ENCODE data around the gene RAB36.

Gene RAB36

DNA sequence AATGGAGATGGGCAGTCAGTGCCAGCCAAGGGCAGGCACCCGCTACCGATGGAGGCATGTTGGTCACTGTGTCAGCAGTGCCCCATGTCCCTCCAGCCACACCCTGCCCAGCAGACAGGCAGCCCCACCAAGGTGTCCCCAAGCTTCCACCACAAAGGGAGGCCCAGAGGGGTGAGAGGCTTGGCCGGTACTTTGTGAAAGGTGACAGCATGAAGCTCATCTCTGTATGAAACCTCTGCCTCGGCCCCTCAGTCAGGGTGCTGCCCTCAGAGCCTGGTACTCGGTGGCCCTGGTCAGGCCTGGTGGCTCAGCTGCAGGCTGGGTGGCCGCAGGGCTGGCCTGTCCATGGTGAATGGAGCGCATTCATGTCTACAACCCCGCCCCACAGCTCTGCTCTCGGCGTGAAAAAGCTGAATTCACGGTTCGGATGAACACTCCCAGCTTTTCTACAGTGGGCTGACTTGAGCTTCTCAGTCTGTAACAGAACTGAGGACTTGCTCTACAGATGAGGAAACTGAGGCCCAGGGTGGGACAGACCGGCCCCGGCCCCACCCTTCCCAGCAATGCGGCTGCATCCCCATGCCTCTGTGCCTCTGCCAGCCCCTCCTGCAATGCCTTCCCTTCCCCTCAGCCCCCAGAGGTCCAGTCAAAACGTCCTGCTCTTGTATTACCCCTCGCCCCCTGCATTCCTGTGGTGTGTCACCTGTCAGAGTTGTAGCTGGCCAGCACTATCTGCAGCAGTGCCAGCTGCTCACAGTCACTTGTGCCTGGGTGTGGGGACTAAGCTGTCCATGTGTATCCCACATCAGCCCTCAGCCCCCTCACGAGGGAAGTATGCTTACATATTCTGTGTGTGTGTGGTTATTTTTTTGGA is 31.2 kb upstream of the RAB36 start:
- Histone ChIP-seq H3K36me3 (ENCODE audit: control insufficient read depth in 4 of 4, insufficient read depth in 4 of 4, low read length in 3 of 4) (no peaks in the 10 kb centered on the region), H3K27me3 (replicated peaks in 2 of 5; ENCODE audit: control insufficient read depth in 4 of 5, insufficient read depth in 5 of 5, low read length in 4 of 5) (peaks cover 0 to 2% (median 0%) of the 10 kb centered on the region in 5 experiments), H3K4me3 (ENCODE audit: control insufficient read depth in 1 of 7, extremely low read depth in 1 of 7, insufficient read depth in 4 of 7, low read depth in 2 of 7, low read length in 6 of 7) (no peak overlapping the region), H3K4me1 (ENCODE audit: control extremely low read depth in 1 of 4, control insufficient read depth in 4 of 4, insufficient read depth in 4 of 4, low read length in 3 of 4) (peaks cover 0 to 4% (median 1%) of the 10 kb centered on the region in 4 experiments), H3K9me3 (ENCODE audit: control extremely low read depth in 1 of 5, control insufficient read depth in 4 of 5, insufficient read depth in 2 of 5, low read depth in 1 of 5, low read length in 4 of 5) (no peaks in the 10 kb centered on the region), H3K27ac (ENCODE audit: insufficient read depth in 1 of 2, low read depth in 1 of 2, low read length in 2 of 2, poor library complexity in 1 of 2, severe bottlenecking in 2 of 2) (no peak overlapping the region)
- CTCF ChIA-PET, result interaction anchor here (0.9 to 1.8 kb wide), 5 partner anchors 14 to 156 kb away, joined by 3 to 8 read pairs (median 5); no protein-coding TSS in a partner anchor
- POLR2A ChIA-PET, result no interaction called here
- DNase-seq, result no peak
- WGBS (ENCODE audit: insufficient coverage), result 93% methylated on average over 12 of the region's 18 CpGs

DNA sequence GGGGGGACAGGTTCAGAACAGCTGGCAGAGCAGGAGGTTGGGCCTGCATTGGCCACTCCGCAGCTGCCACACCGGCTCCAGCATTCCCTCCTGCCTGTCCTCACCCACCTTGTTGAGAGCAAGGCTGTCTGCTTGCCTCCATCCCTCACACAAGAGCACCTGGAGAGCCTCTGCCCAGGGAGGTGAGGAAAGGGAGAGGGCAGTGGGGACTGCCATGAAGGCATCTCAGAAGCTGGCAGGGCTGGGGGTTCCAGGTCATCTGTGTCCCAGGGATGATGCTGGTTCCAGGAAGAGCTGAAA is 30.6 kb upstream of the RAB36 start:
- POLR2A ChIA-PET, result no interaction called here
- DNase-seq, result no peak
- no peak overlapping the region for H3K4me3 ChIP-seq (ENCODE audit: control insufficient read depth in 1 of 7, extremely low read depth in 1 of 7, insufficient read depth in 4 of 7, low read depth in 2 of 7, low read length in 6 of 7)
- CTCF ChIA-PET, result interaction anchor here (0.8 to 1.6 kb wide), 3 partner anchors 12 to 155 kb away, joined by 3 to 8 read pairs (median 3); no protein-coding TSS in a partner anchor
- H3K27ac ChIP-seq (ENCODE audit: insufficient read depth in 1 of 2, low read depth in 1 of 2, low read length in 2 of 2, poor library complexity in 1 of 2, severe bottlenecking in 2 of 2), result no peak overlapping the region
- H3K36me3 ChIP-seq (ENCODE audit: control insufficient read depth in 4 of 4, insufficient read depth in 4 of 4, low read length in 3 of 4), result no peaks in the 10 kb centered on the region
- WGBS (ENCODE audit: insufficient coverage), result no CpG with 5 or more reads among the region's 2 CpGs
- no peaks in the 10 kb centered on the region for H3K9me3 ChIP-seq (ENCODE audit: control extremely low read depth in 1 of 5, control insufficient read depth in 4 of 5, insufficient read depth in 2 of 5, low read depth in 1 of 5, low read length in 4 of 5)
- peaks cover 0 to 2% (median 0%) of the 10 kb centered on the region in 5 experiments for H3K27me3 ChIP-seq (replicated peaks in 2 of 5; ENCODE audit: control insufficient read depth in 4 of 5, insufficient read depth in 5 of 5, low read length in 4 of 5)
- peaks cover 0 to 7% (median 5%) of the 10 kb centered on the region in 4 experiments for H3K4me1 ChIP-seq (ENCODE audit: control extremely low read depth in 1 of 4, control insufficient read depth in 4 of 4, insufficient read depth in 4 of 4, low read length in 3 of 4)

DNA sequence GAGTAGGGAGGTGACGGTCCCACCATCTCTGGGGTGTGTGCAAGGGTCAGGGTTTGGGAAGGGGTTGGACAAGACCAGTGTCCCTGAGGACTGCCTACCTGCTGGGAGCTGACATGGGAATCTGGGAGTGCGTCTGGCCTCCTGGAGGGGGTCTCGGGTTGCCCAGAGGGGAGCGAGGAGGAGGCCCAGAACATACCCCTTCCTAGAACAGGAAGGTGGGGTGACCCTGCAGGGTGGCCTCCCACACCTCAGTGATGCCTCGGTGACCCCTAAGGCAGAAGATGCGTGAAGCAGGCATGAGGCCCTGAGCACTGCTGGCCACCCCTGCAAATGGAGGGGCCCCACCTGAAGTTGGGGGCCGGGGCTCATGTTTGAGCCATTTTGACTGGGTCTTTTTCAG is 29.9 kb upstream of the RAB36 start:
- Histone ChIP-seq H3K4me3 (ENCODE audit: control insufficient read depth in 1 of 7, extremely low read depth in 1 of 7, insufficient read depth in 4 of 7, low read depth in 2 of 7, low read length in 6 of 7) (no peak overlapping the region), H3K27ac (ENCODE audit: insufficient read depth in 1 of 2, low read depth in 1 of 2, low read length in 2 of 2, poor library complexity in 1 of 2, severe bottlenecking in 2 of 2) (no peak overlapping the region), H3K4me1 (ENCODE audit: control extremely low read depth in 1 of 4, control insufficient read depth in 4 of 4, insufficient read depth in 4 of 4, low read length in 3 of 4) (peaks cover 0 to 11% (median 5%) of the 10 kb centered on the region in 4 experiments), H3K36me3 (ENCODE audit: control insufficient read depth in 4 of 4, insufficient read depth in 4 of 4, low read length in 3 of 4) (no peaks in the 10 kb centered on the region), H3K27me3 (replicated peaks in 2 of 5; ENCODE audit: control insufficient read depth in 4 of 5, insufficient read depth in 5 of 5, low read length in 4 of 5) (peaks cover 0 to 2% (median 0%) of the 10 kb centered on the region in 5 experiments), H3K9me3 (ENCODE audit: control extremely low read depth in 1 of 5, control insufficient read depth in 4 of 5, insufficient read depth in 2 of 5, low read depth in 1 of 5, low read length in 4 of 5) (no peaks in the 10 kb centered on the region)
- WGBS (ENCODE audit: insufficient coverage), result 92% methylated on average over 3 of the region's 7 CpGs
- no peak for DNase-seq
- CTCF ChIA-PET, result interaction anchor here (0.8 to 1.6 kb wide), 3 partner anchors 12 to 156 kb away, joined by 3 to 8 read pairs (median 3); no protein-coding TSS in a partner anchor
- POLR2A ChIA-PET, result no interaction called here

DNA sequence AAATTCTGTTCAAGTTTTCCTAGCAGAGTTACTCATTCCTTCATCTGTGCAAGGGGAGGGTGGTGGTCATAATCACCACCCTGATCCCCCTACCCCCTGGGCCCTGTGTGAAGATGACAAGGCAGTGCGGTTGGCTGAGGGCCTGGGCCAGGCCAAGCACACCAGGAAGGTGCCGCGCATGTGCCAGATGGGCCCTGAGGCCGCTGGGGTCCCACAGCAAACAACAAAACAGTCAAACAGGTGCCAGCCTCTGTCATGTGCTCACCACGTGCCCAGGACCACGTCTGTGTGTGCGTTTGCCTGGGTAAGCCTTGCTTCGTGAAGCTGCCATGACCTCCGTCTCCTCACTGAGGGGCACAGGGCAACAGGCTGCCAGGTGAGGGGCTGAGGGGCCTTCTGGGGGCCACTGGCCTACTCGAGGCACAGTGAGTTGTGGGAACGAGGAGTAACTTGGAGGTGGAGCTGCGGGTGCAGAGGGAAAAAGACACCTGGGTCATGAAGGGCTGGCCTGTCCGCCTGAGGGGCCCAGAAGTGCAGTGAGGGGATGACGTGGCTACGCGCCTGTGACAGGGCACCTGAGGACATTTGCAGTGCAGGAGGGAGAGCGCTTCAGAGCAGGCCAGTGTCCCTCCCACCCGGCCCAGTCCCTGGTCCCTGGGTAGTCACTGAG is 29.3 kb upstream of the RAB36 start:
- CTCF ChIA-PET, result interaction anchor here (0.7 to 1.3 kb wide), 2 partner anchors 9 to 158 kb away, joined by 3 read pairs; no protein-coding TSS in a partner anchor
- no peak for DNase-seq
- 88% methylated on average over 17 of the region's 18 CpGs for WGBS (ENCODE audit: insufficient coverage)
- Histone ChIP-seq H3K4me3 (ENCODE audit: control insufficient read depth in 1 of 7, extremely low read depth in 1 of 7, insufficient read depth in 4 of 7, low read depth in 2 of 7, low read length in 6 of 7) (no peak overlapping the region), H3K27me3 (replicated peaks in 2 of 5; ENCODE audit: control insufficient read depth in 4 of 5, insufficient read depth in 5 of 5, low read length in 4 of 5) (peaks cover 0 to 2% (median 0%) of the 10 kb centered on the region in 5 experiments), H3K36me3 (ENCODE audit: control insufficient read depth in 4 of 4, insufficient read depth in 4 of 4, low read length in 3 of 4) (no peaks in the 10 kb centered on the region), H3K9me3 (ENCODE audit: control extremely low read depth in 1 of 5, control insufficient read depth in 4 of 5, insufficient read depth in 2 of 5, low read depth in 1 of 5, low read length in 4 of 5) (no peaks in the 10 kb centered on the region), H3K4me1 (ENCODE audit: control extremely low read depth in 1 of 4, control insufficient read depth in 4 of 4, insufficient read depth in 4 of 4, low read length in 3 of 4) (peaks cover 0 to 6% (median 4%) of the 10 kb centered on the region in 4 experiments), H3K27ac (ENCODE audit: insufficient read depth in 1 of 2, low read depth in 1 of 2, low read length in 2 of 2, poor library complexity in 1 of 2, severe bottlenecking in 2 of 2) (no peak overlapping the region)
- POLR2A ChIA-PET, result no interaction called here

DNA sequence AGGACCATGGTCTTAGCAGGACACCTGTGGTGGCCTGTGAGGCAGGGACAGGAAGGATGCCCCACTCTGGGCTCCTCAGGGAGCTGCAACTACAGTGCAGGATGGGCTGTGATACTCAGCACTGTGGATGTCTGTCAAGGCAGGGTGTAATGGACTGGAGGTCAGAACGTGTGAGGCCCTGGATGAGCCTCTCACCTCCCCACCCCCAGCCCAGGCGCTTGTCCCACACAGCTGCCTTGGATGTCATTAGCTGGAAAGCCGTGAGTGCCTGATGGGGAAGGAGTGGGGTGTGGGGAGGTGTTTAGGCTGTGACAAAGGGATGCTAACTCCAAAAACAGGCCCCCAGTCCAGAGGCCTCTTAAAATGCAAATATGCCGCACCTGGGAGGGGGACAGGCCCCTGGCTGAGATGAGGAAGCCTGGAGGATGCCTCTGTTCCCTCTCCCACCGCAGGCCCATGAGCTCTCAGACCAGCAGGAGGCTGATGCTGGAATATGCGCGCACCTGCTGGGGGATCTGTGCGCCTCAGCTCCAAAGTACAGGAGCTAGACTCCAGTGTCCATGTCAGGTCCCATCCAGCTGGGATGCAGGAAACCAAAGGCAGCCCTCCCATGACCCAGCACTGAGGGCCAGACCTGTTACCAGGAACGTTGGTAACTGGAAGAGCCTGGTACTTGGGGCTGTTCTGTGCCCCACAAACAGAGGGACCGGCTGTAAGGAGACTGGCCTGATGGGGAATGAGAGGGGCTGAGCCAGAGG is 28.6 kb upstream of the RAB36 start:
- Histone ChIP-seq H3K27ac (ENCODE audit: insufficient read depth in 1 of 2, low read depth in 1 of 2, low read length in 2 of 2, poor library complexity in 1 of 2, severe bottlenecking in 2 of 2) (no peak overlapping the region), H3K4me3 (ENCODE audit: control insufficient read depth in 1 of 7, extremely low read depth in 1 of 7, insufficient read depth in 4 of 7, low read depth in 2 of 7, low read length in 6 of 7) (no peak overlapping the region), H3K36me3 (ENCODE audit: control insufficient read depth in 4 of 4, insufficient read depth in 4 of 4, low read length in 3 of 4) (no peaks in the 10 kb centered on the region), H3K4me1 (ENCODE audit: control extremely low read depth in 1 of 4, control insufficient read depth in 4 of 4, insufficient read depth in 4 of 4, low read length in 3 of 4) (peaks cover 0 to 6% (median 4%) of the 10 kb centered on the region in 4 experiments), H3K9me3 (ENCODE audit: control extremely low read depth in 1 of 5, control insufficient read depth in 4 of 5, insufficient read depth in 2 of 5, low read depth in 1 of 5, low read length in 4 of 5) (no peaks in the 10 kb centered on the region), H3K27me3 (replicated peaks in 2 of 5; ENCODE audit: control insufficient read depth in 4 of 5, insufficient read depth in 5 of 5, low read length in 4 of 5) (no peaks in the 10 kb centered on the region)
- WGBS (ENCODE audit: insufficient coverage), result 96% methylated on average over 6 of the region's 10 CpGs
- POLR2A ChIA-PET, result no interaction called here
- CTCF ChIA-PET, result interaction anchor here (0.7 to 1.3 kb wide), 2 partner anchors 9 to 158 kb away, joined by 3 read pairs; no protein-coding TSS in a partner anchor
- no peak for DNase-seq

DNA sequence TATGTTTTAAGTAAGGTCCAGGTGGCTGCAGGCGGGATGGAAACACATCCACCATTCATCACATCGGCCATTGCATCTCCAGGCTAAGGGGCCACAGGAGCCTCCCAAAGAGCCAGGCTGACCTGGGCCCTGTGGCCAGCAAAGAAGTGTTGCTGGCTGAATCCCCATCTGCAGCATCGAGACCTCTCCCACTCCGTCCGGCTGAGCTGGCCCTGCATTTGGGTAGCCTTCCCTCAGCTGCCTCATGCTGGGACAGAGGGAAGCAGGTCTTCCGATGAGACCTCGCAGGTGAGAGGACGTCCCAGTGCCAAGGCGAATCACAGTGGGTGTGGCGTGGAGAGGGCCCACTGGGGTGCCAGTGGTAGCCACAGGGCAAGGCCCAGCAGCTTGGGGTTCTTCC is 28.0 kb upstream of the RAB36 start:
- Histone ChIP-seq H3K4me3 (ENCODE audit: control insufficient read depth in 1 of 7, extremely low read depth in 1 of 7, insufficient read depth in 4 of 7, low read depth in 2 of 7, low read length in 6 of 7) (no peak overlapping the region), H3K9me3 (ENCODE audit: control extremely low read depth in 1 of 5, control insufficient read depth in 4 of 5, insufficient read depth in 2 of 5, low read depth in 1 of 5, low read length in 4 of 5) (no peaks in the 10 kb centered on the region), H3K36me3 (ENCODE audit: control insufficient read depth in 4 of 4, insufficient read depth in 4 of 4, low read length in 3 of 4) (no peaks in the 10 kb centered on the region), H3K27me3 (replicated peaks in 2 of 5; ENCODE audit: control insufficient read depth in 4 of 5, insufficient read depth in 5 of 5, low read length in 4 of 5) (no peaks in the 10 kb centered on the region), H3K4me1 (ENCODE audit: control extremely low read depth in 1 of 4, control insufficient read depth in 4 of 4, insufficient read depth in 4 of 4, low read length in 3 of 4) (peaks cover 0 to 6% (median 4%) of the 10 kb centered on the region in 4 experiments), H3K27ac (ENCODE audit: insufficient read depth in 1 of 2, low read depth in 1 of 2, low read length in 2 of 2, poor library complexity in 1 of 2, severe bottlenecking in 2 of 2) (no peak overlapping the region)
- ChIA-PET POLR2A (no interaction called here), CTCF (interaction anchor here (1.1 kb wide), 1 partner anchor 11 kb away, joined by 3 read pairs; no protein-coding TSS in a partner anchor)
- 100% methylated on average over 8 of the region's 10 CpGs for WGBS (ENCODE audit: insufficient coverage)
- no peak for DNase-seq
